ENCODE data around the gene TTC13. TPM values are rescaled to one million over a fixed set of nuclear protein-coding genes. Genes with fewer than 3 reads are reported as not detected.

TTC13 gene
- total RNA-seq, 1 donor from 2014 or later: 20.6 TPM

- H3K27me3 Mint-ChIP-seq: no peaks in the 10 kb centered on the region
- no peak overlapping the region for H3K4me3 Mint-ChIP-seq
- peaks cover 15% of the 10 kb centered on the region for H3K36me3 Mint-ChIP-seq
- TF ChIP-seq CTCF (conservative IDR thresholded peaks at IDR 0.05): no peak
- H3K4me1 Mint-ChIP-seq (ENCODE audit: unreplicated experiment): peaks cover 27% of the 10 kb centered on the region
- no peak for DNase-seq (ENCODE audit: extremely low spot score, unreplicated experiment)
- no peaks in the 10 kb centered on the region for H3K9me3 Mint-ChIP-seq
- H3K27ac Mint-ChIP-seq: no peak overlapping the region
These were observed 77.0 kb downstream of the TTC13 start for GRCh38 chr1:230901671-230902070.

GRCh38 chr1:230900984-230901383 is 77.7 kb downstream of the TTC13 start:
- Mint-ChIP-seq H3K36me3 (peaks cover 15% of the 10 kb centered on the region), H3K4me1 (ENCODE audit: unreplicated experiment) (peaks cover 23% of the 10 kb centered on the region), H3K4me3 (no peak overlapping the region), H3K27ac (no peak overlapping the region), H3K9me3 (no peaks in the 10 kb centered on the region), H3K27me3 (no peaks in the 10 kb centered on the region)
- no peak for DNase-seq (ENCODE audit: extremely low spot score, unreplicated experiment)
- no peak for TF ChIP-seq CTCF (conservative IDR thresholded peaks at IDR 0.05)

- H3K36me3 Mint-ChIP-seq: peaks cover 6% of the 10 kb centered on the region
- no peak for TF ChIP-seq CTCF (conservative IDR thresholded peaks at IDR 0.05)
- no peak overlapping the region for H3K4me3 Mint-ChIP-seq
- H3K4me1 Mint-ChIP-seq (ENCODE audit: unreplicated experiment): peaks cover 14% of the 10 kb centered on the region
- no peaks in the 10 kb centered on the region for H3K27me3 Mint-ChIP-seq
- no peaks in the 10 kb centered on the region for H3K9me3 Mint-ChIP-seq
- H3K27ac Mint-ChIP-seq: no peak overlapping the region
- DNase-seq (ENCODE audit: extremely low spot score, unreplicated experiment): no peak
These were observed 78.8 kb downstream of the TTC13 start for GRCh38 chr1:230899841-230900251.

- H3K27me3 Mint-ChIP-seq: no peaks in the 10 kb centered on the region
These were observed 79.9 kb downstream of the TTC13 start for GRCh38 chr1:230898748-230899147.

GRCh38 chr1:230898144-230898543 is 80.5 kb downstream of the TTC13 start:
- H3K9me3 Mint-ChIP-seq: no peaks in the 10 kb centered on the region
- TF ChIP-seq CTCF (conservative IDR thresholded peaks at IDR 0.05): no peak
- peaks cover 23% of the 10 kb centered on the region for H3K4me1 Mint-ChIP-seq (ENCODE audit: unreplicated experiment)
- no peak overlapping the region for H3K4me3 Mint-ChIP-seq
- H3K27ac Mint-ChIP-seq: no peak overlapping the region
- no peak for DNase-seq (ENCODE audit: extremely low spot score, unreplicated experiment)
- no peaks in the 10 kb centered on the region for H3K27me3 Mint-ChIP-seq
- no peaks in the 10 kb centered on the region for H3K36me3 Mint-ChIP-seq

More at GRCh38 chr1:230898748-230899147, 79.9 kb downstream of the TTC13 start:
- peaks cover 23% of the 10 kb centered on the region for H3K4me1 Mint-ChIP-seq (ENCODE audit: unreplicated experiment)
- H3K4me3 Mint-ChIP-seq: no peak overlapping the region
- H3K27ac Mint-ChIP-seq: no peak overlapping the region
- H3K9me3 Mint-ChIP-seq: no peaks in the 10 kb centered on the region
- peaks cover 5% of the 10 kb centered on the region for H3K36me3 Mint-ChIP-seq
- no peak for DNase-seq (ENCODE audit: extremely low spot score, unreplicated experiment)
- TF ChIP-seq CTCF (conservative IDR thresholded peaks at IDR 0.05): no peak

- H3K27me3 Mint-ChIP-seq: no peaks in the 10 kb centered on the region
- H3K4me1 Mint-ChIP-seq (ENCODE audit: unreplicated experiment): peaks cover 30% of the 10 kb centered on the region
- no peak overlapping the region for H3K4me3 Mint-ChIP-seq
- no peak overlapping the region for H3K27ac Mint-ChIP-seq
- H3K9me3 Mint-ChIP-seq: no peaks in the 10 kb centered on the region
- no peak for TF ChIP-seq CTCF (conservative IDR thresholded peaks at IDR 0.05)
- H3K36me3 Mint-ChIP-seq: no peaks in the 10 kb centered on the region
- DNase-seq (ENCODE audit: extremely low spot score, unreplicated experiment): no peak
These were observed 81.9 kb downstream of the TTC13 start for GRCh38 chr1:230896779-230897178.
